GM08714 (cell line): ENCODE data around the gene NINJ2.
"Not testable (repeated sequence)": the region's sequence is repeated elsewhere in the genome, so short reads cannot be mapped to it uniquely, and the experiment has no call there.

Experiments
- H3K4me3 ChIP-seq: fragments of 200-500 bp; sonication (Bioruptor generic); 2 replicates; pipeline ENCODE4 v1.5.1; 2014; ENCODE audit warnings: mild to moderate bottlenecking, low read length, inconsistent platforms
- ZNF274 ChIP-seq: IDR thresholded peaks from 2 replicates; pipeline ENCODE4 v1.6.1; 2012; ENCODE audit warnings: mild to moderate bottlenecking, low read depth, low read length

Gene NINJ2

GRCh38 chr12:585062-586061 lies 77.9 kb downstream of the NINJ2 start:
- no peak overlapping the region for H3K4me3 ChIP-seq
- TF ChIP-seq ZNF274, result no peak

GRCh38 chr12:583251-583869 lies 79.9 kb downstream of the NINJ2 start:
- no peak overlapping the region for H3K4me3 ChIP-seq
- TF ChIP-seq ZNF274, result no peak

DNA sequence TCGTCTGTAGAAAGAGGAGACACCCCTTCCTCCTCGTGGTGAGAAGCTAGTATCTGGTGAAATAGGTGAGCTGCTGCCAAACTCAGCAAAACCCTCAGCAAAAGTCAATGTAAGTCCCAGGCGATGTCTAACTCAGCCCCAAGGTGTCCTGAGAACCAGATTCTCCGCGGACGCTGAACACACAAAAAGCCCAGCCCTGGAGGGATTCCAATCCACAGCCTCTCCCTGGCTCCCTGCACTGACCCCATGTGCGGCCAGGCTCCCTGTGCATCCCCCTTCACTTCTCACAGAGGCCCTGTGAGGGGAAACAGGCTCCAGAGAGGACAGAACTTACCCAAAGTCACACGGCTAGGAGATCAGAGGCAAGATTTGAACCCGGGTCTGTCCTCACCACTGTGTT lies 81.5 kb downstream of the NINJ2 start:
- TF ChIP-seq ZNF274, result no peak

DNA sequence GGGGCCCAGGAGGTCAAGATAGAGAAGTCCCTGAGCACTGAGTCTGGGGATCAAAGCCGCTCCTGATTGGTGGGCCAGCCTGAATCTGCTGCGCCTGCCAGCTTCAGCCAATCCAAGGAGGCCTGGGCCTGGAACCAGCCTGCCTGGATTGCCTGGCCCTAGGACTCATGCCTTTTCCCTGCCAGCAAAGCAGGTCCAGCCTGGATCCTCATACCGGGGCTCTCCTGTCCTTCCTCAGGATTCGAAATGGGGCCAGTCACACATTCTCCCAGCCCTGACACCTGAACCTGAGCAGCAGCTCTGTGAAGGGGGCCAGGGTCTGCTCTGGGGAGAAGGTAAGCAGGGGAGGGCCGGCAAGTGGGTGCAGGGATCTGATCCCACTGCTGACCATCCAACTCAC lies 81.9 kb downstream of the NINJ2 start:
- no peak for TF ChIP-seq ZNF274
- H3K4me3 ChIP-seq, result no peak overlapping the region

More for the DNA sequence above, 81.5 kb downstream of the NINJ2 start:
- no peak overlapping the region for H3K4me3 ChIP-seq

DNA sequence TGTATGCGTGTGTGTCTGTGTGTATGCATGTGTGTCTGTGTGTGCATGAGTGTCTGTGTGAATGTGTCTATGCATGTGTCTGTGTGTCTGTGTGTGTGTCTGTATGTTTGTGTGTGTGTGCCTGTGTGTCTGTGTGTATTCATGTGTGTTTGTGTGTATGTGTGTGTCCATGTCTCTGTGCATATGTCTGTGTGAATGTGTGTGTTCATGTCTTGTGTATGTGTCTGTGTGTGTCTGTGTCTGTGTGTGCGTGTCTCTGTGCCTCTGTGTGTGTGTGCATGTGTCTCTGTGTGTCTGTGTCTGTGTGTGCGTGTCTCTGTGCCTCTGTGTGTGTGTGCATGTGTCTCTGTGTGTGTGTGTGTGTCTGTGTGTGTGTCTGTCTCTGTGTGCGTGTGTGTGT lies 82.4 kb downstream of the NINJ2 start:
- TF ChIP-seq ZNF274, result no peak
- no peak overlapping the region for H3K4me3 ChIP-seq

DNA sequence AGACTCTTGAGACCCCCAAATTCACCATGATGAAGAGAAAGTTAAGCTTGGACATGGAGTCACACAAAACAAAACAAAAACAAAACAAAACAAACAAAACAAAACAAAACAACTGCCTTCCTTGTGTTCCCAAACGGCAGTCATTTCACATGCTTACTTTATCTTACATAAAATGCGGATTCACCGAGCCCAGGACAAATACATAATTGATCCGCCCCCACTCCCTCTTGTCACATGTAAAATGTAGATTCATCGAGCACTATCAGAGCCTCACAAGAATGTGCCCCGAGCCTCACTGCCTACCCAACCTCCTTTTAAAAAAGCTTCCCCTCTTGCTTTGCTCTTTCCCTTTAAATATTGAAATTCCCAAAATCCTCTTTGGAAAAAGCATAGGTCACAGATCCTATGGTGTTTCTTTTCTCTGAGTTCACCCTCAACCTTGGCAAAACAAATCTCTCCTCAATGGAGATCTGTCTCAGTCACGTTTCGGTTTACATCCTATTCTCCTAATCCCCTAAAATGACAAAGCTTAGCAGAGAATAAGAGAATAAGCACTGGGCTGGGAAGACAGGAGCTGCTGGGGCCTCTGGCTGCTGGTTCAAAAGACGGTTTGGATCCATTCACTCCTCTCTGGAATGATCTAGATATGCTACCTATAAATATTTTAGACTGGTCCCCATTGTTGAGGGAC lies 83.7 kb downstream of the NINJ2 start:
- TF ChIP-seq ZNF274, result no peak
- H3K4me3 ChIP-seq, result no peak overlapping the region

- TF ChIP-seq ZNF274, result no peak
Observed at GRCh38 chr12:578748-579419, 84.4 kb downstream of the NINJ2 start.

DNA sequence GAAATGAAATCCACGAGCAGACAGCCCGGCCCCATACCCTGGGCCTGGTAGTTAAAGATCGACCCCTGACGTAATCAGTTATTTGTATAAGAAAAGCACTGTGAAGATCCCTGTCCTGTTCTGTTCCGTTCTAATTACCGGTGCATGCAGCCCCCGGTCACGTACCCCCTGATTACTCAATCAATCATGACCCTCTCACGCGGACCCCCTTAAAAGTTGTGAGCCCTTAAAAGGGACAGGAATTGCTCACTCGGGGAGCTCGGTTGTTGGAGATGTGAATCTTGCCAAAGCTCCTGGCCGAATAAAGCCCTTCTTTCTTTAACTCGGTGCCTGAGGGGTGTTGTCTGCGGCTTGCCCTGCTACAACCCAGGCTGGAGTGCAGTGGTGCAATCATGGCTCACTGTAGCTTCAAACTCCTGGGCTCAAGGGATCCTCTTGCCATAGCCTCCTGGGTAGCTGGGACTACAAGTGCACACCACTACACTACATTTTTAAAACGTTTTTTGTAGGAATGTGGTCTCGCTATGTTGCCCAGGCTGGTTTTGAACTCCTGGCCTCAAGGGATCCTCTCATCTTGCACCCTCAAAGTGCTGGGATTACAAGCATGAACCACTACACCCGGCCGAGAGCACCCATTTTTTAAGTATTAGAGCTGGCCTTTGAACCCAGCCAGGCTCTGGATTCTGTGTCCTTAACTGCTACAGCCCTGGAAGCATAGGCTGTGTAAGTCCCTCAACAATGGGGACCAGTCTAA lies 85.1 kb downstream of the NINJ2 start:
- not testable (repeated sequence) for H3K4me3 ChIP-seq

More at GRCh38 chr12:578748-579419, 84.4 kb downstream of the NINJ2 start:
- no peak overlapping the region for H3K4me3 ChIP-seq

DNA sequence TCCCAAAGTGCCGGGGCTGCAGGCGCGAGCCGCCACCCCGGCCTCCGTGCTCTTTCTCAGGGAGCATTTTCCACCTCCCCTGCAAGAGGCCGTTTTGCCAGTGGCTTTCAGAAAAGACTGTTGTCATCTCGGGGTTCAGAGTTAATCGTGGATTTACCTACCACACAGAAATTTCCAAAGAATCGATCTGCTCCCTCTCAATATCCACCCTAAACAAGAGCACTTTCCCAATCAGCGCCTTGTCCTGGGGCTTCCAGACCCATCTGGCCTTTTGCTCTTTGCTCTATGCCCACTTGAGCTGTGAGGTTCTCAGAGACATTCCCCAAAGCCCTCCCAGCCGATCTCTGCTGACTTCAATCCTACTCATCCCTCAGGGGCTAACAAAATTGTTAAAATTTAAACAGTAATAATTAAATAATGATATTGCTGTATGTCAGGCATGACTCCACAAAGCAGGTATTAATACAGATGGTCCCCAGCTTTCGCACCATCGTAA lies 86.6 kb downstream of the NINJ2 start:
- no peak overlapping the region for H3K4me3 ChIP-seq
- no peak for TF ChIP-seq ZNF274

GRCh38 chr12:575948-576614 lies 87.2 kb downstream of the NINJ2 start:
- no peak for TF ChIP-seq ZNF274
- H3K4me3 ChIP-seq, result no peak overlapping the region

GRCh38 chr12:575129-575502 lies 88.1 kb downstream of the NINJ2 start:
- no peak overlapping the region for H3K4me3 ChIP-seq
- no peak for TF ChIP-seq ZNF274

DNA sequence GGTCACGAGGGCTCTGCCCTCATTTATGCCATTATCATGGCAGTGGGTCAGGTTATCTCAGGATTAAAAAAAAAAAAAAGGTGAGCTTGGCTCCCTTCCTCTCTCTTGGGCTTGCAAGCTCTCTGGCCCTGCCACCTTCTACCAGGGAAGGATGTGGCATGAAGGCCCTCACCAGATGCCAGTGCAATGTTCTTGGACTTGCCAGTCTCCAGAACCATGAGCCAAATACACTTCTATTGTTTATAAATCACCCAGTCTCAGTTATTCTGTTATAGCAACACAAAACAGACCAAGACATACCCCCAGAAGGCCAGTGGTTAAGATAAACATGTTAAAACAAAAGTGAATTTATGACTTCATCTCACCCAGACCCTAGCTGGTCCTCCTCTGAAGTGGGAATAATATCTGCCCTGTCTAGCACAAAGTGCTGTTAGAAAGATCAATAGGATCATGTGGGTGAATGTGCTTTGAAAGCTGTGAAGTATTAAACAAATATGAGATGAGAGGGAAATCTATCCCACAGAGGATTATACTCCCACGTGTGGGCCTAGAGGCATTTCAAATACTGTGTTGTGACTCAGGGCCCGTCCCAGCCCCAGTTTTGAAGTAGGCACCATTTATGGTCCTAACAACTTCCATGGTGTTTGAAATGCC lies 88.6 kb downstream of the NINJ2 start:
- TF ChIP-seq ZNF274, result no peak
- no peak overlapping the region for H3K4me3 ChIP-seq
